NT2/D1 (cell line): ENCODE results near the gene BMAL1.

Experiments used
- SUZ12 ChIP-seq: IDR thresholded peaks from 2 replicates; pipeline ENCODE4 v1.6.1; 2011; ENCODE audit not compliant: insufficient read length, insufficient read depth; ENCODE audit errors: extremely low read depth
- YY1 ChIP-seq: IDR thresholded peaks from 2 replicates; pipeline ENCODE4 v1.6.1; 2011; ENCODE audit not compliant: insufficient read length, insufficient read depth
- ZNF274 ChIP-seq: IDR thresholded peaks from 2 replicates; pipeline ENCODE4 v1.6.1; 2011; ENCODE audit warnings: mild to moderate bottlenecking, low read depth, low read length

DNA sequence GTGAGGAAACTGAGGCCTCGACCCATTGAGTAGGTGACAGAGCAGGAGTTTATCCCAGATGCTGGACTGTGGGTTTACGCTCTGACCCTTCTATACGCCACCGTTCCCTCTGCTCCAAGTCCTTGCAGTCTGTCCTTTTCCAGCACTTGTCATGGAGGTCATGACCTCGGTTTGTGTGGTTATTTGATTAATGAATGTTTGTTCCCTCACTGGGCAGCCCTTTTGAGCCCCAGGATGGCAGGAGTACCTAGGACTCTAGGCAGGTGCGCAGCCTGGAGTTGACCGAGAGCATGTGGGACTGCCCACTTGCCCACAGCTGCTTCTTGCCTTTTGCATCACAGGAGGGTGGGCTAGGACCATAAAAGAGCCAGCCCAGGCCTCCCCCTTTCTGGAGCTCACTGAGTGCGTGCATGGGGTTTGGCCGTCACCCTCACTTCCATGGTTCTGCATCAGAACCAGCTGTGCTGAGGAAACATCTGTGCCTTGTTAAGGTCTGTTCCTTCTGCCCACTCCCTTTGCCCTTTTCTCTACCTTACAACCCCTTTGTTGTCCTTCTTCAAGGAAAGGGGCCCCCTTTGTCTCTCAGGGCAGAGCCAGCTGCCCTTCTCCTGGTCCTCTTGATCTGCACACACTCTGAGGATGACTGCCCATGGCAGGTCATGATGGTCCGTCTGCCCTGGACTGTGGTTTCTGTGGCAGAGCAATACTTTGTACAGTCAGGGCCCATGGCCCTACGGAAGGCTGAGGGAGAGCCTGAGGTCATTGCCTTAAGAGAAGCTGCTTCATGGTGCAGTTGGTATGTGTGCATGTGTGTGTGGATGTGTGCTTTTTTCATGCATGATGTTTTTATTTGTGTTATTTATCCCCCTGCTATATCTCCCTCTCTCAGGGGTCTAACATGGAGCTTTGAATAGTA lies 38.2 kb downstream of the BMAL1 start:
- TF ChIP-seq YY1, result no peak
- no peak for TF ChIP-seq SUZ12
- TF ChIP-seq ZNF274, result no peak
